Gastrocnemius medialis (tissue), 4 donors: ENCODE results near the gene RPA3.

ENCODE experiments used
- POLR2A ChIP-seq, 2 donors: fragments of 450-650 bp; IDR thresholded peaks; one replicate each; pipeline ENCODE4 v1.6.1; 2017; ENCODE audit warnings: antibody characterized with exemption in 2 of 2, mild to moderate bottlenecking in 2 of 2, moderate library complexity in 2 of 2
- TF ChIP-seq, protein P1 (sequence below), 5 experiments: fragments of 450-650 bp in 3 of 5; fragments of 200-600 bp in 2 of 5; sonication (generic) in 2 of 5; IDR thresholded peaks in 4 of 5; conservative IDR thresholded peaks in 1 of 5; 1 replicate in 4 of 5; 2 replicates in 1 of 5; pipeline ENCODE4 v1.5.1; 2016 to 2019; ENCODE audit warnings: antibody characterized with exemption in 5 of 5, mild to moderate bottlenecking in 3 of 5, moderate library complexity in 3 of 5

GRCh38 chr7:7704867-7705266, 13.5 kb downstream of the RPA3 start:
- TF ChIP-seq, protein P1, sequence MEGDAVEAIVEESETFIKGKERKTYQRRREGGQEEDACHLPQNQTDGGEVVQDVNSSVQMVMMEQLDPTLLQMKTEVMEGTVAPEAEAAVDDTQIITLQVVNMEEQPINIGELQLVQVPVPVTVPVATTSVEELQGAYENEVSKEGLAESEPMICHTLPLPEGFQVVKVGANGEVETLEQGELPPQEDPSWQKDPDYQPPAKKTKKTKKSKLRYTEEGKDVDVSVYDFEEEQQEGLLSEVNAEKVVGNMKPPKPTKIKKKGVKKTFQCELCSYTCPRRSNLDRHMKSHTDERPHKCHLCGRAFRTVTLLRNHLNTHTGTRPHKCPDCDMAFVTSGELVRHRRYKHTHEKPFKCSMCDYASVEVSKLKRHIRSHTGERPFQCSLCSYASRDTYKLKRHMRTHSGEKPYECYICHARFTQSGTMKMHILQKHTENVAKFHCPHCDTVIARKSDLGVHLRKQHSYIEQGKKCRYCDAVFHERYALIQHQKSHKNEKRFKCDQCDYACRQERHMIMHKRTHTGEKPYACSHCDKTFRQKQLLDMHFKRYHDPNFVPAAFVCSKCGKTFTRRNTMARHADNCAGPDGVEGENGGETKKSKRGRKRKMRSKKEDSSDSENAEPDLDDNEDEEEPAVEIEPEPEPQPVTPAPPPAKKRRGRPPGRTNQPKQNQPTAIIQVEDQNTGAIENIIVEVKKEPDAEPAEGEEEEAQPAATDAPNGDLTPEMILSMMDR (IDR thresholded peaks at IDR 0.05 in 4 of 5, conservative IDR thresholded peaks at IDR 0.05 in 1 of 5) = no peak
- TF ChIP-seq POLR2A (IDR thresholded peaks at IDR 0.05) = no peak
